ENCODE data around the gene TEKT1.
"Not testable (repeated sequence)": the region's sequence is repeated elsewhere in the genome, so short reads cannot be mapped to it uniquely, and the experiment has no call there.

Gene TEKT1

DNA sequence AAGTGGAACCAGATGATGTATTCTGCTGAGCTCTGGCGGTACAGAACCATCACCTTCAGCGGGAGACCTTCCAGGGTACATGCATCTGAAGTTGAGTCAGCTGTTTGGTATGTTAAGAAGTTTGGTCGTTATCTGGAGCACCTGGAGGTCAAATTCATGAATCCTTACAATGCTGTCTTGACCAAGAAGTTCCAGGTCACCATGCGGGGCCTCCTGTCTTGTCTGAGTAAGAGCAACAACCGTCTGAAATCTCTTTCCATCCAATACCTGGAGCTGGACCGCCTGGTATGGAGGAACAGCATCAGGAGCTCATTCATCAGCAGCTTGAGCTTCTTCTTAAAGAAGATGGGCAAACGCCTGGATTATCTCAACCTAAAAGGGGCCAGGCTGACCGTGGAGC lies 51.5 kb downstream of the TEKT1 start:
- no peak overlapping the region for H3K4me3 ChIP-seq (ENCODE audit: low read length)
- H3K9me3 ChIP-seq (ENCODE audit: control insufficient read depth, insufficient read depth, low read length) = no peaks in the 10 kb centered on the region
- H3K36me3 ChIP-seq (ENCODE audit: control insufficient read depth, low read length) = no peaks in the 10 kb centered on the region
- H3K4me2 ChIP-seq (ENCODE audit: low read length) = no peak overlapping the region
- no peak for TF ChIP-seq EZH2phosphoT487 (IDR thresholded peaks at IDR 0.05; ENCODE audit: borderline replicate concordance, low read length)
- TF ChIP-seq, protein P1, sequence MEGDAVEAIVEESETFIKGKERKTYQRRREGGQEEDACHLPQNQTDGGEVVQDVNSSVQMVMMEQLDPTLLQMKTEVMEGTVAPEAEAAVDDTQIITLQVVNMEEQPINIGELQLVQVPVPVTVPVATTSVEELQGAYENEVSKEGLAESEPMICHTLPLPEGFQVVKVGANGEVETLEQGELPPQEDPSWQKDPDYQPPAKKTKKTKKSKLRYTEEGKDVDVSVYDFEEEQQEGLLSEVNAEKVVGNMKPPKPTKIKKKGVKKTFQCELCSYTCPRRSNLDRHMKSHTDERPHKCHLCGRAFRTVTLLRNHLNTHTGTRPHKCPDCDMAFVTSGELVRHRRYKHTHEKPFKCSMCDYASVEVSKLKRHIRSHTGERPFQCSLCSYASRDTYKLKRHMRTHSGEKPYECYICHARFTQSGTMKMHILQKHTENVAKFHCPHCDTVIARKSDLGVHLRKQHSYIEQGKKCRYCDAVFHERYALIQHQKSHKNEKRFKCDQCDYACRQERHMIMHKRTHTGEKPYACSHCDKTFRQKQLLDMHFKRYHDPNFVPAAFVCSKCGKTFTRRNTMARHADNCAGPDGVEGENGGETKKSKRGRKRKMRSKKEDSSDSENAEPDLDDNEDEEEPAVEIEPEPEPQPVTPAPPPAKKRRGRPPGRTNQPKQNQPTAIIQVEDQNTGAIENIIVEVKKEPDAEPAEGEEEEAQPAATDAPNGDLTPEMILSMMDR (IDR thresholded peaks at IDR 0.05; ENCODE audit: low read depth, low read length, poor library complexity, severe bottlenecking) = no peak
- H3K9me2 ChIP-seq (replicated peaks; ENCODE audit: control insufficient read depth, low read length) = no peaks in the 10 kb centered on the region
- H3K27me3 ChIP-seq (ENCODE audit: control insufficient read depth, low read length) = no peaks in the 10 kb centered on the region; the same call in 1 of the 2 replicates
- no peaks in the 10 kb centered on the region for H3K4me1 ChIP-seq (ENCODE audit: control insufficient read depth, low read length)
- H3K79me2 ChIP-seq (ENCODE audit: control insufficient read depth, low read length) = no peaks in the 10 kb centered on the region
- H4K20me1 ChIP-seq (ENCODE audit: control insufficient read depth, insufficient read depth, low read depth, low read length) = no peaks in the 10 kb centered on the region
- no peak overlapping the region for H3K27ac ChIP-seq (ENCODE audit: low read depth, low read length)
- H3F3A ChIP-seq (ENCODE audit: control insufficient read depth, insufficient read depth) = no peaks in the 10 kb centered on the region

DNA sequence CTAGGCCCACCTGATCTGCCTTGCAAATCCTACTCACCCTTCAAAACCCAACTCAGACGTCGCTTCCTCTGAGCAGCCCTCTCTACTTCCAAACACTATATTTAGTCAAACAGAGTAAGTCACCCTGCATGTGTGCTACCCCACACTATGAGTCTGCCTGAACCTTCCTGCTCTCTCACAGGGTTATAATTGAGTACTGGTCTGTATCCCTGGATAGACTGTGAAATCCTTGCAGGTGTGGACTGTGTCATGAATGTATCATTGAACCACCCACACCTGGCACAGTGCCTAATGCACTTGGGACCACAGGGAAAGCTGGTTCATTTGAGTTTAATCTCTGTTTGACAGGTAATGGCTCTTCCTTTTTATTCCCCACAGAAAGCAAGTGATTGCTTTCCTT lies 52.1 kb downstream of the TEKT1 start:
- H3K79me2 ChIP-seq (ENCODE audit: control insufficient read depth, low read length) = no peaks in the 10 kb centered on the region
- no peaks in the 10 kb centered on the region for H3K36me3 ChIP-seq (ENCODE audit: control insufficient read depth, low read length)
- no peaks in the 10 kb centered on the region for H3F3A ChIP-seq (ENCODE audit: control insufficient read depth, insufficient read depth)
- TF ChIP-seq, protein P1 (IDR thresholded peaks at IDR 0.05; ENCODE audit: low read depth, low read length, poor library complexity, severe bottlenecking) = no peak
- no peak for TF ChIP-seq EZH2phosphoT487 (IDR thresholded peaks at IDR 0.05; ENCODE audit: borderline replicate concordance, low read length)
- H3K9me2 ChIP-seq (replicated peaks; ENCODE audit: control insufficient read depth, low read length) = no peaks in the 10 kb centered on the region
- H3K4me3 ChIP-seq (ENCODE audit: low read length) = no peak overlapping the region
- no peak overlapping the region for H3K4me2 ChIP-seq (ENCODE audit: low read length)
- no peaks in the 10 kb centered on the region for H4K20me1 ChIP-seq (ENCODE audit: control insufficient read depth, insufficient read depth, low read depth, low read length)
- no peak overlapping the region for H3K27ac ChIP-seq (ENCODE audit: low read depth, low read length)
- H3K9me3 ChIP-seq (ENCODE audit: control insufficient read depth, insufficient read depth, low read length) = no peaks in the 10 kb centered on the region
- H3K27me3 ChIP-seq (ENCODE audit: control insufficient read depth, low read length) = no peaks in the 10 kb centered on the region; the same call in 1 of the 2 replicates
- no peaks in the 10 kb centered on the region for H3K4me1 ChIP-seq (ENCODE audit: control insufficient read depth, low read length)

DNA sequence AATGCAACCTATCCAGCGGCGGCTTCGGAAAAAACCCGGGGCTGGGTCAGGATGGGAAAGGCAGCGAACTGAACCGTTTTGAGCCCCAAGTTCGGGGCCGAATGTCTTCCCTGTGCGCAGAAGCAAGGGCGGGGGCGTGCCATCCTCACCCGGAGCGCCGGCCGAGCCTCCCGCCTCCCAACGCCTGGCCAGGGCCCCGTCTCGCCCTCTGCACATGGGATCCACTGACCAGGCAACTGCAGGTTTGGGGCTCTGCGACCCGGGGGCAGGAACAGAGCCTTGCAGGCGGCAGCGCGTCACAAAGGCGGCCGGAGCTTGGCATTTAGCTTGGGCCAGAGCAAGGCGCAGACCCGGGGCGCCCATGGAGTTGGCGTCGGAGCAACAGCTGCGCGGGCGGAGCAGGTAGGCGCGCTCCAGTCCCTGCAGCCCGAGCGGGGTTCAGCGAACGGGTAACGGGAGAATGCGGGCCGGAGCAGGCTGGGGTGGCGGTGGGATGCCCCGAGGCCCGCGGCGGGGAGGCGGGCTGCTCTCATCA lies 55.6 kb downstream of the TEKT1 start, which contains the start of gene FBXO39:
TSS of gene FBXO39 (plus strand) at position 345 of the 535 bp plus-strand sequence. CDS start 3,654 bp downstream, outside the sequence.
- no peaks in the 10 kb centered on the region for H3F3A ChIP-seq (ENCODE audit: control insufficient read depth, insufficient read depth)
- no peaks in the 10 kb centered on the region for H3K9me3 ChIP-seq (ENCODE audit: control insufficient read depth, insufficient read depth, low read length)
- H3K4me2 ChIP-seq (ENCODE audit: low read length) = no peak within 1 kb of the TSS
- no peaks in the 10 kb centered on the region for H3K27me3 ChIP-seq (ENCODE audit: control insufficient read depth, low read length)
- H3K36me3 ChIP-seq (ENCODE audit: control insufficient read depth, low read length) = no peaks in the 10 kb centered on the region
- TF ChIP-seq, protein P1 (IDR thresholded peaks at IDR 0.05; ENCODE audit: low read depth, low read length, poor library complexity, severe bottlenecking) = no peak
- no peak for TF ChIP-seq EZH2phosphoT487 (IDR thresholded peaks at IDR 0.05; ENCODE audit: borderline replicate concordance, low read length)
- H3K27ac ChIP-seq (ENCODE audit: low read depth, low read length) = no peak within 1 kb of the TSS
- no peaks in the 10 kb centered on the region for H3K79me2 ChIP-seq (ENCODE audit: control insufficient read depth, low read length)
- no peak within 1 kb of the TSS for H3K4me3 ChIP-seq (ENCODE audit: low read length)
- H4K20me1 ChIP-seq (ENCODE audit: control insufficient read depth, insufficient read depth, low read depth, low read length) = no peaks in the 10 kb centered on the region
- no peaks in the 10 kb centered on the region for H3K4me1 ChIP-seq (ENCODE audit: control insufficient read depth, low read length)
- H3K9me2 ChIP-seq (replicated peaks; ENCODE audit: control insufficient read depth, low read length) = no peaks in the 10 kb centered on the region

DNA sequence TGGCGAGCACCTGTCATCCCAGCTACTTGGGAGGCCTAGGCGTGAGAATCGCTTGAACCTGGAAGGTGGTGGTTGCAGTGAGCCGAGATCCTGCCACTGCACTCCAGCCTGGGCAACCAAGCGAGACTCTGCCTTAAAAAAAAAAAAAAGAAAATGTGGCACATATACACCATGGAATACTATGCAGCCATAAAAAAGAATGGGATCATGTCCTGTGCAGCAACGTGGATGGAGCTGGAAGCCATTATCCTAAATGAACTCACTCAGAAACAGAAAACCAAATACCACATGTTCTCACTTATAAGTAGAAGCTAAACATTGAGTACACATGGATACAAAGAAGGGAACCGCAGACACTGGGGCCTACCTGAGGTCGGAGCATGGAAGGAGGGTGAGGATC lies 56.6 kb downstream of the TEKT1 start:
- not testable (repeated sequence) for H3F3A ChIP-seq (ENCODE audit: control insufficient read depth, insufficient read depth); H3K79me2 ChIP-seq (ENCODE audit: control insufficient read depth, low read length); H3K4me1 ChIP-seq (ENCODE audit: control insufficient read depth, low read length); H3K27ac ChIP-seq (ENCODE audit: low read depth, low read length); H4K20me1 ChIP-seq (ENCODE audit: control insufficient read depth, insufficient read depth, low read depth, low read length); H3K9me2 ChIP-seq (replicated peaks; ENCODE audit: control insufficient read depth, low read length); H3K9me3 ChIP-seq (ENCODE audit: control insufficient read depth, insufficient read depth, low read length); H3K4me2 ChIP-seq (ENCODE audit: low read length); H3K4me3 ChIP-seq (ENCODE audit: low read length); H3K36me3 ChIP-seq (ENCODE audit: control insufficient read depth, low read length); H3K27me3 ChIP-seq (ENCODE audit: control insufficient read depth, low read length)
